GM13976 (cell line): ENCODE data around the gene HECTD3.
"Not testable (repeated sequence)": the region's sequence is repeated elsewhere in the genome, so short reads cannot be mapped to it uniquely, and the experiment has no call there.

Source experiments
- DNase-seq: peaks from one replicate; pipeline ENCODE4 v3.0.0; 2012; ENCODE audit warnings: low spot score
- in situ Hi-C: fragments of 300-500 bp; cut with MboI; formaldehyde crosslinking; loops from one replicate; pipeline ENCODE4 v1.12.0; 2022; ENCODE audit warnings: low sequenced_read_pairs, mixed read lengths, inconsistent platforms; ENCODE audit not compliant: unreplicated experiment
- TF ChIP-seq, protein P1 (sequence below): IDR thresholded peaks from 2 replicates; pipeline ENCODE4 v1.5.1; 2012; ENCODE audit warnings: borderline replicate concordance, mild to moderate bottlenecking; ENCODE audit not compliant: insufficient read depth; ENCODE audit errors: extremely low read depth, missing control alignments, control extremely low read depth

Gene HECTD3

DNA sequence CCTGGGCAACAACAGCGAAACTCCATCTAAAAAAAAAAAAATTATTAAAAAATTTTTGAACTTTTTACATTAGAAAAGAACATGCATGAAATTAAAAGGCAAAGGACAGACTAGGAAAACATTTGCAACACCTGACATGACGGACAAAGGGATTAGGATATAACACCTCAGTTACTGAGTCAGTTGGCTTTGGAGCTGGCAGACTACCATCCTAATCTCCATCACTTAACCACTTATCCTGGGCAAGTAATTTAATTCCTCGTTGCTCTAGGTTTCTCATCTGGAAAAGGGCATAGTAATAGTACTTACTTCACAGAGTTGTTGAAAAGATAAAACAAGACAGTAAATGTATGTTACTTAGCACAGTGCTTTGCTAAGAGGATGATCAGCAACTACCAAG is 11.9 kb downstream of the HECTD3 start:
- TF ChIP-seq, protein P1, sequence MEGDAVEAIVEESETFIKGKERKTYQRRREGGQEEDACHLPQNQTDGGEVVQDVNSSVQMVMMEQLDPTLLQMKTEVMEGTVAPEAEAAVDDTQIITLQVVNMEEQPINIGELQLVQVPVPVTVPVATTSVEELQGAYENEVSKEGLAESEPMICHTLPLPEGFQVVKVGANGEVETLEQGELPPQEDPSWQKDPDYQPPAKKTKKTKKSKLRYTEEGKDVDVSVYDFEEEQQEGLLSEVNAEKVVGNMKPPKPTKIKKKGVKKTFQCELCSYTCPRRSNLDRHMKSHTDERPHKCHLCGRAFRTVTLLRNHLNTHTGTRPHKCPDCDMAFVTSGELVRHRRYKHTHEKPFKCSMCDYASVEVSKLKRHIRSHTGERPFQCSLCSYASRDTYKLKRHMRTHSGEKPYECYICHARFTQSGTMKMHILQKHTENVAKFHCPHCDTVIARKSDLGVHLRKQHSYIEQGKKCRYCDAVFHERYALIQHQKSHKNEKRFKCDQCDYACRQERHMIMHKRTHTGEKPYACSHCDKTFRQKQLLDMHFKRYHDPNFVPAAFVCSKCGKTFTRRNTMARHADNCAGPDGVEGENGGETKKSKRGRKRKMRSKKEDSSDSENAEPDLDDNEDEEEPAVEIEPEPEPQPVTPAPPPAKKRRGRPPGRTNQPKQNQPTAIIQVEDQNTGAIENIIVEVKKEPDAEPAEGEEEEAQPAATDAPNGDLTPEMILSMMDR, result no peak
- no peak for DNase-seq
- in situ Hi-C loops, result no loop called here

DNA sequence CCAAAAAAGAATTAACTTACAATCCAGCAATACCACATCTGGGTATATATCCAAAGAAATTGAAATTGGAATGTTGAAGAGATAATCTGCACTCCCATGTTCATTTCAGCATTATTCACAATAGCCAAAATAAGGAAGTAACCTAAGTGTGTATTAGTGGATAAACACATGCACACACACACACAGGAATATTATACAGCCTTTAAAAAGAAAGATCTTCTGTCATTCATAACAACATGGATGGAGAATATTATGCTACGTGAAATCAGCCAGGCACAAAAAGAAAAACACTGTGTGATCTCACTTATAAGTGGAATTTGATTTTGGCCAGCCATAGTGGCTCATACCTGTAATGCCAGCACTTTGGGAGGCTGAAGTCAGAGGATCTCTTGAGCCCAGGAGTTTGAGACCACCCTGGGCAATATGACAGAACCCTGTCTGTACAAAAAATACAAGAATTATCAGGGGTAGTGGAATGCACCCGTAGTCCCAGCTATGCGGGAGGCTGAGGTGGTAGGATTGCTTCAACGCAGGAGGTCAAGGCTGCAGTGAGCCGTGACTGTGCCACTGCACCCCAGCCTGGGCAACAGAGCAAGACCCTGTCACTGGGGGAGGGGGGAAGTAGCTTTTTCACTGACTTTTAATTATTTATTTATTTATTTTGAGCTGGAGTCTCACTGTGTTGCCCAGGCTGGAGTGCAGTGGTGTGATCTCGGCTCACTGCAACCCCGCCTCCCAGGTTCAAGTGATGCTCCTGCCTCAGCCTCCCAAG is 15.5 kb downstream of the HECTD3 start:
- in situ Hi-C loops, result no loop called here
- DNase-seq, result no peak
- TF ChIP-seq, protein P1, result no peak

DNA sequence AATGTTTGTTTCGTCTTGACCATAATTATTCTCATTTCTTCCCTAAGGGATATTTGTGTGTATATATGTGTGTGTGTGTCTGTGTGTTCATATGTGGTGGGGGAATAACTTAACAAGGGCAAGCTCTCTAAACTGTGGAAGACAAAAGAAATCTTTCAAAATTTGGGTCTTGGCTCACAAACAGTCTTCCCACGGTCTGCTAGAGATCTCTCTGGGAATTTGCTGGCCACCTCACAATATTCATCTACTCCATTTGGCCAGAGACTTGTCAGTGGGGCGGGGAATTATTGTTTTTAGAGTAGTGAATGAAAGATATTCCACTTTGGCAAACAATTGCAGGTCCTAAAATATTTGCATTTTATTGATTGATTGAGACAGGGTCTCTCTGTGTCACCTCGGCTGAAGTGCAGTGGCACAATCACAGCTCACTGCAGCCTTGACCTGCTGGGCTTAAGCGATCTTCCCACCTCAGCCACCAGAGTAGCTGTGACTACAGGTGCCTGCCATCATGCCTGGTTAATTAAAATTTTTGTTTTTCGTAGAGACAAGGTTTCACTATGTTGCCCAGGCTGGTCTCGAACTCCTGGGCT is 16.7 kb downstream of the HECTD3 start:
- TF ChIP-seq, protein P1, result no peak
- no peak for DNase-seq
- in situ Hi-C loops, result no loop called here

DNA sequence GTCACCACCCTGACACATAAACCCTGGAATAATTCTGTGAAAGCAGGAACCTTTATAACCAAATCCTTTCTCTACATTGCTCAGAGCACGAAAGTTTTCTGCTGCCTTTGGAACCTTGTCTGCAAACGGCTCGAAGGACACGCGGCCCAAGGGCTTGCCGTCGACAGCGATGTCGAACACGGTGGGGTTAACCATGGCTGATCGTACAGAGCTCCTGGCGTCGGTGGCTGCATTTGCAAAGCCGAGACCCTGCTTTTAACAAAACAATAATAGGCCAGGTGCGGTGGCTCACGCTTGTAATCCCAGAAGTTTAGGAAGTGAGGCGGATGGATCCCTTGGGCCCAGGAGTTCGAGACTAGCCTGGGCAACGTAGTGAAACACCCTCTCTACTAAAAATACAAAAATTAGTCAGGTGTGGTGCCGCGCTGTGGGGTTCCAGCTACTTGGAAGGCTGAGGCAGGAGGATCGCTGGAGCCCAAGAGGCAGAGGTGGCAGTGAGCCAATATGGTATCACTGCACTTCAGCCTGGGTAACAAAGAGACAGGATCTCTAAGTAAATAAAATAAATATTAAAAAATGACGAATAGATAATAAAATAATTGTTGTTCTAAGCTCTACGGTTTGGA is 22.5 kb downstream of the HECTD3 start:
- TF ChIP-seq, protein P1, result no peak
- no peak for DNase-seq
- in situ Hi-C loops, result no loop called here

DNA sequence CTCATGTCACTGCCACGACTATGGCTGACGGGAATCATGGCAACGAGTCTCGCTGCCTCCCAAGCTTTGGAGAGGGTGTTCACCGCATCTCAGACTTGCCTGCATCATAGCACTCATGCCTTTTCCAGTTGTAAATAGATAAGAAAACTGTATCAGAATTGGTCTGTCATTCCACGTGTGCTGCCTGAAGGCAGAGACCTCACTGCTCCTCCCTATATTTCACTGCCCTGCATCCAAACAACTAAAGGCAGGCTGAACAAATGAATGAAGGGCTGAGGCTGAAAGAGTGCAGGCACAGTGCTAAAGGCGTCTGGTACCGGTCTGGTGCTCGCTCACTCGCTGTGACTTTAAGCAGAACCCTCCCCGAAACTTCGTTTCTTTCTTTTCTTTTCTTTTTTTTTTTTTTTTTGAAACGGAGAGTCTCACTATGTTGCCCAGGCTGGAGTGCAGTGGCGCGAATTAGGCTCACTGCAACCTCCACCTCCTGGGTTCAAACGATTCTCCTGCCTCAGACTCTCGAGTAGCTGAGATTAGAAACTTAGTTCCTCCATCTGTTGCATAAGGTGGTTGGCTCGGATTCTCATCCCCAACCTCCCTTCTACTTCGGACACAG is 25.3 kb downstream of the HECTD3 start:
- in situ Hi-C loops, result no loop called here
- no peak for DNase-seq
- TF ChIP-seq, protein P1, result no peak

DNA sequence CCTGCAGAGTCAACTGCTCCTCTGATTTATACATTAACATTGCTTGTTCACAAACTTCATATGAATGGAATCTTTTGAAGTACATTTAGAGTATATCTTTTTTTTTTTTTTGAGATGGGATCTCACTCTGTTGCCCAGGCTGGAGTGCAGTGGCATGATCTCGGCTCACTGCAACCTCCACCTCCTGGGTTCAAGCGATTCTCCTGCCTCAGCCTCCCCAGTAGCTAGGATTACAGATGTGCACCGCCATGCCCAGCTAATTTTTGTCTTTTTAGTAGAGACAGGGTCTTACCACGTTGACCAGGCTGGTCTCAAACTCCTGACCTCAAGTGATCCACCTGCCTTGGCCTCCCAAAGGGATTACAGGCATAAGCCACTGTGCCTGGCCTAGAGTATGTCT is 33.8 kb downstream of the HECTD3 start:
- in situ Hi-C loops, DNase-seq: not testable (repeated sequence)

DNA sequence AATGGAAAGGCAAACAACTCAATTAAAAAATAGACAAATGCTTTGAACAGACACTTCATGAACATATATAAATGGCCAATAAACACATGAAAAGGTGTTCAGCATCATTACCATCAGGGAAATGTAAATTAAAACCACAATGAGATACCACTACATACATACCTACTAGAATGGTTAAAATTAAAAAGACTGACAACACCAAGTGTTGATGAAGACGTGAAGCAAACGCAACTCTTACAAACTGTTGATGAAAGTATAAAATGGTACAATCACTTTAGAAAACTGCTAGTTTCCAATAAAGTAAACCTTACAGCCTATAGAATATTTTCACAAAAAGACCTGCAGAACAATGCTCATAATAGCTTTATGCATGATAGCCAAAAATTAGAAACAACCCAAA is 34.9 kb downstream of the HECTD3 start:
- in situ Hi-C loops, result no loop called here
- no peak for DNase-seq
- TF ChIP-seq, protein P1, result no peak
